T-cell (primary cell): ENCODE measurements around the gene SLC22A3. TPM values are rescaled to one million over a fixed set of nuclear protein-coding genes. Genes with fewer than 3 reads are reported as not detected.
A peak's percentile ranks its signal among the peaks of the same experiment; 100 is the strongest.

Experiments used
- ATAC-seq, 4 experiments: fragments of 200-7000 bp in 3 of 4; fragments of 150-1000 bp in 1 of 4; cut with Tn5 transposase; replicated peaks in 1 of 4; 1 replicate in 3 of 4; 2 replicates in 1 of 4; pipeline ENCODE4 v1.10.0; 2021; ENCODE audit warnings: moderate library complexity in 3 of 4, mild to moderate bottlenecking in 2 of 4, moderate number of reproducible peaks in 1 of 4
- CTCF ChIA-PET, 2 donors: fragments of 300-600 bp; sonication (Branson Sonifier 250); formaldehyde crosslinking; loops; one replicate each; lab custom pipeline; 2022; ENCODE audit warnings: antibody characterized with exemption in 2 of 2; lab: Charles Lee
- POLR2A ChIA-PET, 2 donors: fragments of 300-600 bp; sonication (Branson Sonifier 250); formaldehyde crosslinking; loops; one replicate each; lab custom pipeline; 2022; ENCODE audit warnings: antibody characterized with exemption in 2 of 2; lab: Charles Lee
- DNase-seq, 35 experiments: peaks; one replicate each; pipeline versions ENCODE4 v3.0.0 to v3.0.0-alpha.2; 2013 to 2023
- H3K27ac ChIP-seq: one replicate; pipeline ENCODE4 v1.5.1; 2013; ENCODE audit warnings: low read length
- H3K27me3 ChIP-seq, 2 experiments: replicated peaks in 1 of 2; 1 replicate in 1 of 2; 2 replicates in 1 of 2; pipeline versions ENCODE4 v1.6.1 to v1.7.0; 2013; ENCODE audit warnings: low read length in 1 of 2, mixed read lengths in 1 of 2; ENCODE audit not compliant: control insufficient read depth in 2 of 2, insufficient read depth in 2 of 2; ENCODE audit errors: extremely low read depth in 1 of 2
- H3K36me3 ChIP-seq, 2 donors: 1 replicate in 1 of 2; 2 replicates in 1 of 2; pipeline versions ENCODE4 v1.6.1 to v1.7.0; 2013; ENCODE audit warnings: low read length in 1 of 2; ENCODE audit not compliant: control insufficient read depth in 2 of 2, insufficient read depth in 1 of 2; ENCODE audit errors: extremely low read depth in 1 of 2
- H3K4me1 ChIP-seq, 2 experiments: 1 replicate in 1 of 2; 2 replicates in 1 of 2; pipeline versions ENCODE4 v1.6.1 to v1.7.0; 2013; ENCODE audit warnings: low read length in 2 of 2, mixed read lengths in 1 of 2; ENCODE audit not compliant: insufficient read depth in 2 of 2, control insufficient read depth in 1 of 2; ENCODE audit errors: extremely low read depth in 1 of 2
- H3K4me3 ChIP-seq, 2 donors: 1 replicate in 1 of 2; 2 replicates in 1 of 2; pipeline versions ENCODE4 v1.5.1 to v1.7.0; 2013; ENCODE audit warnings: mild to moderate bottlenecking in 2 of 2, low read length in 1 of 2, moderate library complexity in 1 of 2; ENCODE audit not compliant: control insufficient read depth in 1 of 2; ENCODE audit errors: extremely low read depth in 1 of 2
- H3K9me3 ChIP-seq: 2 replicates; pipeline ENCODE4 v1.7.0; 2013
- H3K27ac Mint-ChIP-seq, 2 donors: one replicate each; pipeline ENCODE4 v1.8.0; 2020 to 2021; ENCODE audit warnings: mild to moderate bottlenecking in 2 of 2, mixed read lengths in 2 of 2
- H3K27me3 Mint-ChIP-seq, 2 donors: one replicate each; pipeline ENCODE4 v1.8.0; 2021 to 2022; ENCODE audit warnings: mixed read lengths in 2 of 2
- H3K36me3 Mint-ChIP-seq: one replicate; pipeline ENCODE4 v1.8.0; 2021; ENCODE audit warnings: mixed read lengths
- H3K4me1 Mint-ChIP-seq, 3 donors: one replicate each; pipeline ENCODE4 v1.8.0; 2020 to 2022; ENCODE audit warnings: mixed read lengths in 3 of 3, mild to moderate bottlenecking in 1 of 3
- H3K4me3 Mint-ChIP-seq, 3 donors: one replicate each; pipeline ENCODE4 v1.8.0; 2020 to 2022; ENCODE audit warnings: mild to moderate bottlenecking in 3 of 3, mixed read lengths in 3 of 3, moderate library complexity in 3 of 3
- H3K9me3 Mint-ChIP-seq, 3 donors: one replicate each; pipeline ENCODE4 v1.8.0; 2020 to 2022; ENCODE audit warnings: mixed read lengths in 3 of 3
- WGBS: methylation state at CpG from one replicate; pipeline ENCODE4 v1.1.5; 2013; ENCODE audit warnings: missing lambda C conversion rate; ENCODE audit not compliant: insufficient coverage; 5-methylcytosine and 5-hydroxymethylcytosine counted together
- total RNA-seq, 35 experiments: library from RNA in 6 of 35; stranded (reverse) in 6 of 35; fragments of 120-200 nt in 1 of 35; gene quantifications; one replicate each; pipeline versions ENCODE4 v1.2.1 to v1.2.4 and lab custom pipeline; 2013 to 2026

Gene SLC22A3
- total RNA-seq, 5 donors from 2014 or later (not counting 1 experiment from before 2014, with no cell fraction given), result 0.13 to 0.29 (median 0.21) TPM; not detected in 1

DNA sequence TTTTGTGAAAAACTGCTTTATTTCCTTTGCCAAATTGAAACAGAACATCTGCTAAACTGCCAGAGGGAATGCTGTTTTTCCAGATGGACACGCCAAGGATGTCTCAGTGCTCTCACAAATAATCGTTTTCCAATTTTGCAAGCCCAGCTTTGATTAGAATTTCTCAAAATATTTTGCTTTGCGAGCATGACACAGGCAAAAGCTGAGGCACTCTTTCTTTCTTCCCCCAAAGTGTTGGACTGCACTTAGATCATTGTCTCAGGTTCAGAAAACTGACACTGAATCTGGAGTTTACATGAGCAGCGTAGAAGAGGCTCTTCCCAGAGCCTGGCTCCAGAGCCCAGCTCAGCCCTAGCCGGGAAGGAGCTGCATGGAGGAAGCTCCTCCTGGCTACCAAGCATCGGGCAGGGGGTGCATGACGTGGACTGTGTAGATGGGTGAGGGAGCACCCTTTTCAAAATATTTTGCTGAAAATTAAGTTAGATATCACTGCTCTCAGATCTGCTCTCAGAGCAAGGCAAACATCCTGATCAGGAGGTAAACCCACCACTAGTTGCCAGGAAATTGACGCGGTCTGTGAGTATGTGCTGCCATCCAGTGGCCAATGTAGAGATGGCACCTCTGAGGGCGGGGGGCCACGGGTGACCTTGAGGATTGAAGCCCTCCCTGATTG, 107.5 kb downstream of the SLC22A3 start:
- H3K4me1 ChIP-seq, result peaks cover 14 to 33% of the 10 kb centered on the region in 2 experiments
- Mint-ChIP-seq H3K27me3 (peaks cover 0 to 17% of the 10 kb centered on the region in 2 donors), H3K4me3 (no peak overlapping the region), H3K4me1 (peaks cover 30 to 36% (median 33%) of the 10 kb centered on the region in 3 donors), H3K9me3 (no peaks in the 10 kb centered on the region), H3K27ac (no peak overlapping the region), H3K36me3 (peaks cover 10% of the 10 kb centered on the region)
- ChIA-PET CTCF (interaction anchor here (0.6 to 2.2 kb wide), 10 partner anchors 9 to 761 kb away, joined by 3 to 20 read pairs (median 4); no protein-coding TSS in a partner anchor), POLR2A (interaction anchor here in 1 of 2 donors (0.6 kb wide), 1 partner anchor 704 kb away, joined by 10 read pairs; no protein-coding TSS in a partner anchor)
- WGBS, result 56% methylated on average over 6 of the region's 11 CpGs
- no peaks in the 10 kb centered on the region for H3K36me3 ChIP-seq
- no peak overlapping the region for H3K4me3 ChIP-seq
- H3K27ac ChIP-seq, result no peak overlapping the region
- H3K27me3 ChIP-seq, result peaks cover 0 to 7% of the 10 kb centered on the region in 2 experiments
- no peaks in the 10 kb centered on the region for H3K9me3 ChIP-seq
- peak; percentile 88 to 95 (median 92) for ATAC-seq
- peak; percentile 37 to 82 (median 66) for DNase-seq

DNA sequence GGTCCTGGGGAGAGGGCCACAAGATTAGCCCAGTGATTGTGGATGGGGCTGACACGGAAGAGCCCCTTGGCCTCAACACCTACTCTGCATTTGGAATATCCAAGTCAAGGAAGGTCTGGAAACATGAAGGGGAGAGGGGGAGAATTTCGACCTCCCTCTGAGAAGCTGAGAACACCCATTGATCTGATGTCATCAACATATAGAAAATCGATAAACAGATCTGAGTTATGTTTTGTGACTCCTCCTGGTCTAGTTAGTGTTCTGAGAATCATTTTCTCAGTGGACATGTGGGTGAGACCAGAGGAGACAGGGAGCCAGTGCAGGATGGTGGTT, 108.0 kb downstream of the SLC22A3 start:
- Histone ChIP-seq H3K9me3 (no peaks in the 10 kb centered on the region), H3K36me3 (no peaks in the 10 kb centered on the region), H3K4me3 (no peak overlapping the region), H3K27me3 (peaks cover 0 to 7% of the 10 kb centered on the region in 2 experiments), H3K4me1 (peaks cover 16 to 36% of the 10 kb centered on the region in 2 experiments), H3K27ac (no peak overlapping the region)
- POLR2A ChIA-PET, result no interaction called here
- Mint-ChIP-seq H3K4me3 (no peak overlapping the region), H3K4me1 (peaks cover 35 to 41% (median 38%) of the 10 kb centered on the region in 3 donors), H3K9me3 (no peaks in the 10 kb centered on the region), H3K36me3 (peaks cover 6% of the 10 kb centered on the region), H3K27me3 (peaks cover 0 to 17% of the 10 kb centered on the region in 2 donors), H3K27ac (no peak overlapping the region)
- DNase-seq, result no peak
- peak in 1 of 4 experiments; percentile 23 for ATAC-seq
- CTCF ChIA-PET, result interaction anchor here (0.6 to 2.2 kb wide), 7 partner anchors 9 to 761 kb away, joined by 3 to 20 read pairs (median 4); no protein-coding TSS in a partner anchor
- WGBS, result no CpG with 5 or more reads among the region's 3 CpGs

DNA sequence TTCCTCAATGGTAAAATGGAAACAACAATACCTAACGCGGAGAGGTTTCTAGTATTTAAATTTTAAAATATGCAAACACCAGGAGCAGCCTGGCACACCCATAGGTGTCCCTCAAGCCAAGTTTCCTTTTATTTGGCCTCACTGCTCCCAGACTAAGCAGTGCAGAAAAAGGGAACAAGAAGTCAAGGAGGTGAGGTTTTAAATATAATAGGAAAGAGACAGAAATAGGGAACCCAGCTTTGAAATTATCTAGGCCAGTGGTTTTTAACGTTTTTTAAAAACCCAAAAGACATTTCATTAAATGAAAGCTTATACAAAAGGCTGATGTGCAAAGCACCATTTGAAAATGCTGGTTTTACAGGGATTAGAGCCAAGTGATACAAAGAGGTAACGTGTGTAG, 109.6 kb downstream of the SLC22A3 start:
- H3K4me1 Mint-ChIP-seq, result peaks cover 50 to 58% (median 51%) of the 10 kb centered on the region in 3 donors
- Histone ChIP-seq H3K9me3 (no peaks in the 10 kb centered on the region), H3K27me3 (peaks cover 0 to 7% of the 10 kb centered on the region in 2 experiments), H3K27ac (no peak overlapping the region), H3K4me3 (no peak overlapping the region), H3K36me3 (no peaks in the 10 kb centered on the region), H3K4me1 (peaks cover 31 to 48% of the 10 kb centered on the region in 2 experiments)
- H3K36me3 Mint-ChIP-seq, result peaks cover 2% of the 10 kb centered on the region
- ChIA-PET POLR2A (no interaction called here), CTCF (no interaction called here)
- WGBS, result 100% methylated on average over 1 of the region's 4 CpGs
- no peak overlapping the region for H3K27ac Mint-ChIP-seq
- no peak overlapping the region for H3K4me3 Mint-ChIP-seq
- H3K9me3 Mint-ChIP-seq, result no peaks in the 10 kb centered on the region
- ATAC-seq (no peak), DNase-seq (no peak)
- peaks cover 0 to 17% of the 10 kb centered on the region in 2 donors for H3K27me3 Mint-ChIP-seq

DNA sequence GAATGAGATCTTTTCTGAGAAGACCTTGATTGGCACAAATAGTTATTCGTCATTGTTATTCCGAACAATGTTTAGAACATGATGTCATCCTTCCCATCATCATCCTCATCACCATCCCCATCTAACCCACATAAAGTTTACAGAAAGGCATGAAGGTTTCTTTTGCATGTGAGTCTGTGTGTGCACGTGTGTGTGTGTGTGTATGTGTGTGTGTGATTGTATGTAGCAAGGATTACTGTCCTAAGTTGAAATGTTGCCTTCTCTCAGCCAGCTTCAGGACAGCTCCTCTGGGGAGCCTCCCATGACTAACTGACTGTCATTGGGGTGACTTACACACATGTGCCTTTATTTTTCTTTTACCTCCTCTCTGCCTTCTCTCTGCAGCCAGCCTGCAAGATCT, 113.5 kb downstream of the SLC22A3 start:
- DNase-seq, result peak in 1 of 35 experiments; percentile 14
- no CpG with 5 or more reads among the region's 3 CpGs for WGBS
- peaks cover 0 to 9% of the 10 kb centered on the region in 2 donors for H3K27me3 Mint-ChIP-seq
- H3K4me3 ChIP-seq, result no peak overlapping the region
- H3K27ac ChIP-seq, result peak overlapping the region; percentile 56
- H3K4me1 ChIP-seq, result peaks cover 39 to 61% of the 10 kb centered on the region in 2 experiments
- H3K4me3 Mint-ChIP-seq, result peak overlapping the region in 2 of 3 donors; percentile 21 to 82
- H3K4me1 Mint-ChIP-seq, result peaks cover 79 to 89% (median 79%) of the 10 kb centered on the region in 3 donors
- no peaks in the 10 kb centered on the region for H3K9me3 Mint-ChIP-seq
- H3K36me3 ChIP-seq, result no peaks in the 10 kb centered on the region
- ATAC-seq, result no peak
- no peaks in the 10 kb centered on the region for H3K9me3 ChIP-seq
- peak overlapping the region; percentile 25 to 75 for H3K27ac Mint-ChIP-seq
- ChIA-PET CTCF (interaction anchor here (0.5 to 0.9 kb wide), 2 partner anchors 59 to 524 kb away, joined by 3 to 7 read pairs; no protein-coding TSS in a partner anchor), POLR2A (no interaction called here)
- peaks cover 2 to 7% of the 10 kb centered on the region in 2 experiments for H3K27me3 ChIP-seq
- H3K36me3 Mint-ChIP-seq, result peaks cover under 1% of the 10 kb centered on the region

DNA sequence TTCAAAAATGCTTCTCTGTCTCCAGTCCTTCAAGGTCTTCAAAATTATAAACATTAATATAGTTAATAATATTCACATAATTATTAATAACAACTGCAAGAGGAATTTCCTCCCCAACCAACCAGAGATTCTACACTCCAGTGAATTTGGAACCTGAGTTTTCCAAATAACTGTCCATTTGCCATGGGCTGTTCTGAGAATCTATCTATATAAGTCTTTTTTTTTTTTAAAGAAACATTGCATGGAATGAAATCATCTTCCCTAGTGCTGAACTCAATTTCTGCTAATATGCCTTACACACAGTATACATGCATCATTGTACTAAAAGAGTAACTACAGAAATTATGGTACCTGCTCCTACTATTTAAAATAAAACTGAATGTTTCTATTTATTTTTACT, 113.9 kb downstream of the SLC22A3 start:
- peaks cover 0 to 13% of the 10 kb centered on the region in 2 donors for H3K27me3 Mint-ChIP-seq
- peak overlapping the region in 1 of 3 donors; percentile 82 for H3K4me3 Mint-ChIP-seq
- ChIA-PET CTCF (interaction anchor here in 1 of 2 donors (0.6 to 1.0 kb wide), 4 partner anchors 15 to 735 kb away, joined by 3 read pairs; partner anchors contain the start of gene WTAP), POLR2A (interaction anchor here in 1 of 2 donors (1.0 kb wide), 1 partner anchor 614 kb away, joined by 3 read pairs; no protein-coding TSS in a partner anchor)
- H3K4me1 Mint-ChIP-seq, result peaks cover 79 to 88% (median 84%) of the 10 kb centered on the region in 3 donors
- peaks cover 39 to 61% of the 10 kb centered on the region in 2 experiments for H3K4me1 ChIP-seq
- peaks cover 4 to 7% of the 10 kb centered on the region in 2 experiments for H3K27me3 ChIP-seq
- DNase-seq, result no peak
- H3K9me3 Mint-ChIP-seq, result no peaks in the 10 kb centered on the region
- H3K4me3 ChIP-seq, result peak overlapping the region in 1 of 2 donors; percentile 15
- ATAC-seq, result peak in 2 of 4 experiments; percentile 22 to 39
- peak overlapping the region; percentile 56 for H3K27ac ChIP-seq
- H3K36me3 Mint-ChIP-seq, result peaks cover 4% of the 10 kb centered on the region
- peak overlapping the region in 1 of 2 donors; percentile 75 for H3K27ac Mint-ChIP-seq
- H3K36me3 ChIP-seq, result no peaks in the 10 kb centered on the region
- no peaks in the 10 kb centered on the region for H3K9me3 ChIP-seq

DNA sequence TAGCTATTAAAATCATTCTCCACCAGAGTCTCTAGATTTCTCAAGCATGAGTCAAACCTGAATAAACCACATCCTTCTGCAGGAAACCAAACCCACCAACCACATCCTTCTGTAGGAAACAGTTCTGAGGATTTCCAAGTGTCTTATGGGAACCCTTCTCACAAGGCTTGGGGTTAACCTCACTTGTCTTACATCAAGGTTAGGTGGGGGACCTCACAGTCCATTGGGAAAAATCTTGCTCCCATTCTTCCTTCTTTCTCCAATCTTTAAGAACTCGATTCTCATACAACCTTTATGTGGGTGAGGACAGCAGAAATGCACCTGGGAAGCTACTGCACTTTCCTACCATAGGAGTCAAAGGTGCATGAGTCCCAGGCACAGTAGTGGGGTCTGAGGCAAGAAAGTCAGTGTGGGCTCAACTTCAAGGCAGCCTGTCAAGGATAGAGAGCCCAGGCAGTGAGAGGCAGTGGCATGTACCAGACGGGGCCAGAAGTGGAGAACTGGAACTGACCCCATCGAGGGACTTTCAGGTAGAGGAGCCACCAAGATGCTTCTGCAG, 114.5 kb downstream of the SLC22A3 start:
- Mint-ChIP-seq H3K27ac (peak overlapping the region; percentile 16 to 34), H3K27me3 (peaks cover 0 to 10% of the 10 kb centered on the region in 2 donors), H3K4me1 (peaks cover 76 to 83% (median 83%) of the 10 kb centered on the region in 3 donors), H3K9me3 (no peaks in the 10 kb centered on the region), H3K4me3 (peak overlapping the region; percentile 15 to 82 (median 25)), H3K36me3 (peaks cover 8% of the 10 kb centered on the region)
- Histone ChIP-seq H3K27ac (peak overlapping the region; percentile 25), H3K27me3 (peaks cover 4 to 7% of the 10 kb centered on the region in 2 experiments), H3K36me3 (no peaks in the 10 kb centered on the region), H3K4me3 (peak overlapping the region; percentile 15 to 57), H3K9me3 (no peaks in the 10 kb centered on the region), H3K4me1 (peaks cover 39 to 61% of the 10 kb centered on the region in 2 experiments)
- DNase-seq, result peak in 31 of 35 experiments; percentile 8 to 88 (median 46)
- POLR2A ChIA-PET, result interaction anchor here in 1 of 2 donors (1.0 kb wide), 1 partner anchor 614 kb away, joined by 3 read pairs; no protein-coding TSS in a partner anchor
- peak; percentile 84 to 98 (median 94) for ATAC-seq
- WGBS, result 33% methylated on average over 1 of the region's 3 CpGs
- CTCF ChIA-PET, result interaction anchor here in 1 of 2 donors (0.6 to 1.0 kb wide), 5 partner anchors 14 to 736 kb away, joined by 3 read pairs; partner anchors contain the start of gene WTAP
